ENCODE results near the gene RAB11FIP4. TPM values are rescaled to one million over a fixed set of nuclear protein-coding genes. Genes with fewer than 3 reads are reported as not detected.

Gene RAB11FIP4
- total RNA-seq, 1 donor from 2014 or later, result 21.2 TPM

DNA sequence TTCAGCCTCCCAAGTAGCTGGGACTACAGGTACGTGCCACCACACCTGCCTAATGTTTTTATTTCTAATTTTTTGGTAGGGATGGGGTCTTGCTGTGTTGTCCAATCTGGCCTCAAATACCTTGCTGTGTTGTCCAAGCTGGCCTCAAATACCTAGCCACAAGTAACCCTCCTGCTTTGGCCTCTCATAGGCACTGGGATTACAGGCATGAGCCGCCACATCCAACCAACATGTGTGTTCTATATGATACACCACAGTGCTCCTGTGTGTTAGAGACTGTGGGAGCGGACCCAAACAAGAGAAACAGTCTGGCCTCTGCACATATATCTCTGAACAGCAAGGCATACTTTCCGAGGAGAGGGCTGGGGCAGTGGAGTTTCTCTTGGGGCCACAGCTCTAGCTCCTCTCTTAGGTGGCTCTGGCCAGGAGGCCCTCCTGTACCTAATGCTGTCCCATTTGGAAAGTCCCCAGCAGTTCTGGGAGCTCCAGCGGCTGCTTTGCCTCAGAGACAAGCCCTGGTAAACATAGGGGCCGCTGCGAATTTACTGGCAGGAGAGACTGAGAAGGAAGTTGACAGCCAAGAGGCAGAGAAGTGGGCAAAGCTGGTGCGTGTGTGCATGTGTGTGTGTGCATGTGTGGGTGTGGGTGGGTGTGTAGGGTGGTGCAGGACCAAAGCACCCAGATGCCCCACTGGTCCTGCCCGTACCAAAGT, 95.0 kb downstream of the RAB11FIP4 start:
- TF ChIP-seq, protein P1, sequence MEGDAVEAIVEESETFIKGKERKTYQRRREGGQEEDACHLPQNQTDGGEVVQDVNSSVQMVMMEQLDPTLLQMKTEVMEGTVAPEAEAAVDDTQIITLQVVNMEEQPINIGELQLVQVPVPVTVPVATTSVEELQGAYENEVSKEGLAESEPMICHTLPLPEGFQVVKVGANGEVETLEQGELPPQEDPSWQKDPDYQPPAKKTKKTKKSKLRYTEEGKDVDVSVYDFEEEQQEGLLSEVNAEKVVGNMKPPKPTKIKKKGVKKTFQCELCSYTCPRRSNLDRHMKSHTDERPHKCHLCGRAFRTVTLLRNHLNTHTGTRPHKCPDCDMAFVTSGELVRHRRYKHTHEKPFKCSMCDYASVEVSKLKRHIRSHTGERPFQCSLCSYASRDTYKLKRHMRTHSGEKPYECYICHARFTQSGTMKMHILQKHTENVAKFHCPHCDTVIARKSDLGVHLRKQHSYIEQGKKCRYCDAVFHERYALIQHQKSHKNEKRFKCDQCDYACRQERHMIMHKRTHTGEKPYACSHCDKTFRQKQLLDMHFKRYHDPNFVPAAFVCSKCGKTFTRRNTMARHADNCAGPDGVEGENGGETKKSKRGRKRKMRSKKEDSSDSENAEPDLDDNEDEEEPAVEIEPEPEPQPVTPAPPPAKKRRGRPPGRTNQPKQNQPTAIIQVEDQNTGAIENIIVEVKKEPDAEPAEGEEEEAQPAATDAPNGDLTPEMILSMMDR (IDR thresholded peaks at IDR 0.05; ENCODE audit: unreplicated experiment), result no peak
- Mint-ChIP-seq H3K4me3 (peak overlapping the region; percentile 81), H3K4me1 (peaks cover 18% of the 10 kb centered on the region), H3K36me3 (no peaks in the 10 kb centered on the region), H3K27me3 (ENCODE audit: low read depth) (peaks cover 29% of the 10 kb centered on the region), H3K9me3 (no peaks in the 10 kb centered on the region), H3K27ac (no peak overlapping the region)
- no peak for DNase-seq (ENCODE audit: low spot score in 2 of 2, unreplicated experiment in 2 of 2)

DNA sequence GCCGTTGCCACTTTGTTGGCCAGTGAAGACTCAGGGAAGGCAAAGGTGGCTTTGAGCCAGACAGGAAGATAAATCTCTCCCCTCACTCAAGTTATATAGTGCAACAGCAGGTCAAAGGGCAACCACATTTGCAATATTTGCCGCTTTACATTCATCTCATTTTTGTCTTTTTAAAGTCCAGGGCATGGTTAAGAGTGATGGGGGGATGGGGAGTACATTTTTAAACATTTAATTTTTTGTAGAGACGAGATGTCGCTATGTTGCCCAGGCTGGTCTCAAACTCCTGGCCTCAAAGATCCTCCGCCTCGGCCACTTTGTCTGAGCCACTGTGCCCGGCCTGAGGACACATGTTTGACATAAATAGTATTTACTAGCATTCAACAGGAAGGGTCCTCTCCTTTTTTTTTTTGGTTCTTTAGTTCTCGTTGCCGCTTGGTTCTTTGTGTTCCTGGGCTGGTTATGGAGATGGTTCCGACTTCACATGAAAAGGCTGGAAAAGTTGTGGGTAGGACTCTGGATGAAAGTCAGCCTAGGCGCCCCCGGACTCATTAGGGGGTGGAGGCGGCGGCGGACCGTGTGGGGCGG, 95.7 kb downstream of the RAB11FIP4 start:
- H3K36me3 Mint-ChIP-seq, result no peaks in the 10 kb centered on the region
- H3K27me3 Mint-ChIP-seq (ENCODE audit: low read depth), result peaks cover 29% of the 10 kb centered on the region
- H3K27ac Mint-ChIP-seq, result peak overlapping the region; percentile 92
- DNase-seq (ENCODE audit: low spot score in 2 of 2, unreplicated experiment in 2 of 2), result no peak
- peak overlapping the region; percentile 81 for H3K4me3 Mint-ChIP-seq
- peaks cover 18% of the 10 kb centered on the region for H3K4me1 Mint-ChIP-seq
- TF ChIP-seq, protein P1 (IDR thresholded peaks at IDR 0.05; ENCODE audit: unreplicated experiment), result no peak
- H3K9me3 Mint-ChIP-seq, result no peaks in the 10 kb centered on the region

DNA sequence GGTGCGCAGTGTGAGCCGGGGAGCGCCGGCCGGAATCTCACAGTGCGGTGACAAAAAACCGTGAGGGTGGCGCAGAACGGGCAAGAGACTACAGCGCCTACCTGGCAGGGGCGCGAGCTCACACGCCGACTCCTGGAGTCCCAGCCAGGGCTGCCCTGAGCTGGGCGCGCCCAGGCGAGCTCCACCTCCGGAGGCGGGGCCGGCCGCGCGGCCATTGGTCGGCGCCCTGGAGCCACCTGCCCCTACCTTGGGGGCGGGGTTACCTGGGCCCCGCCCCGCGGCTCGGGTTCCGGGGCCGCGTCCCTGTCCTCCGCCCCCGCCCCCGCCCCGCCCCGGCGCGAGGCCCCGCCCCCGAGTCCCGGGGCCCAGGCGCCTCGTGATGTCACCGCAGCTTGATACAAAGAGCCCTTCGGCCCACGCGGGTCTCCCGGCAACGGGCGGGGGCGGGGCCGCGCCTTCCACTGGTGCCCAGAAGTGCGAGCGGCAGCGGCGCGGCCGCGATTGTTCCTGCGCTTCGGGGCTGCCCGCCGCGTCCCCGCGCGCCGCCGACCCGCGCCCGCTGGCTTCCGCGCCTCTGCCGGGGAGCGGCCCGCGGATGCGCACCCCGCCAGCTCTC, 96.3 kb downstream of the RAB11FIP4 start:
- DNase-seq (ENCODE audit: low spot score in 2 of 2, unreplicated experiment in 2 of 2), result peak; percentile 85 to 89
- Mint-ChIP-seq H3K4me3 (peak overlapping the region; percentile 81), H3K9me3 (no peaks in the 10 kb centered on the region), H3K36me3 (no peaks in the 10 kb centered on the region), H3K27me3 (ENCODE audit: low read depth) (peaks cover 29% of the 10 kb centered on the region), H3K27ac (peak overlapping the region; percentile 92), H3K4me1 (peaks cover 18% of the 10 kb centered on the region)
- TF ChIP-seq, protein P1 (IDR thresholded peaks at IDR 0.05; ENCODE audit: unreplicated experiment), result no peak

DNA sequence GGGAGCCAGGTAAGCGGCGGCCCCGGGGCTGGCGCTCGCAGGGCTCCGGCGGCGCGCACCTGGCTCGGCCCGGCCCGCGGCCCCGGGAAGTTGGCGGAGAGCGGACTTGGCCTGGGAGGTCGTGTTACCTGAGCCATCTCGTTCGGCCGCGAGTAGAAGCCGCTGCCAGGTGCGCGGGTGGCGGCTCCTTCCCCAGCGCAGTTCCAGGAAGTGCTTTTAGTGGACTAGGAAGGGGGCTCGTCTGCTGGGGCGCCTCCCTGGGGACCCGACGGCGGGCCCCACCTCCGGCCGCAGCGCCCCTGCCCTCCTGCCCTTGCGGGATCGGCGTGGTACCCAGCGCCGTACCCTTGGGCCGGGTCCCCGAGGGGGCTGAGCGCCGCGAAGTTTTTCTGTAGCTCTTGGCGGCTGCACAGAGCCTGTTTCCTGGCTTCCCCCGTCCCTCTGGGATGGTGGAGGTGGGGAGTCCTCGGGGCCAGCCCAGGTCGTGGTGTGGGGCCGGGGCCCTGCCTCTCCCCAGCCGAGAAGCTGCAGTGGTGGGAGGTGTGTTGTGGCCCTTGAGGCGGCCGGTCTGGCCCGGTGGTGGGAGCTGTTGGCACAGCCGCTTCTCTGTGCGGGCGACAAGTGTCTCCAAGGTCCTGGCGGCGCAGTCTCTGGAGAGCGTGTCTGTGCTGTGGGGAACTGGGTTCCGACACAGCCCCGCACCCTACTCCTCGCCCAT, 96.9 kb downstream of the RAB11FIP4 start:
- DNase-seq (ENCODE audit: low spot score in 2 of 2, unreplicated experiment in 2 of 2), result peak in 1 of 2 experiments; percentile 46
- Mint-ChIP-seq H3K27me3 (ENCODE audit: low read depth) (peaks cover 29% of the 10 kb centered on the region), H3K4me1 (peaks cover 20% of the 10 kb centered on the region), H3K27ac (peak overlapping the region; percentile 84), H3K36me3 (no peaks in the 10 kb centered on the region), H3K4me3 (peak overlapping the region; percentile 75), H3K9me3 (no peaks in the 10 kb centered on the region)
- TF ChIP-seq, protein P1 (IDR thresholded peaks at IDR 0.05; ENCODE audit: unreplicated experiment), result no peak

DNA sequence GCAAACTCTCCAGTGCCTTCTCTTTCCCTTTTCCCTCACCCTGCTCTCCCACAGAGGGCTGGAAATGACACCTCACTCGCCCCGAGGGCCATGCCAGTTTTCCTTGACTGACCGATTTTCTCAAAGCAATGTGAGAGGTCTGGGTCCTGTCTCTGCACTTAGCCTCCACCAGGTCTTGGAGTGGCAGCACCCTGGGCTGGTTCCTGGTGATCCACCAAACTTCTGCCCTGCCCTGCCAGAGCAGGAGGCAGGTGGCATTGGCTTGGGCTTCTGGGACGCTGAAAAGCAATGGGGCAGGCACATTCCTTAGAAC, 97.5 kb downstream of the RAB11FIP4 start:
- peaks cover 20% of the 10 kb centered on the region for H3K4me1 Mint-ChIP-seq
- no peak for DNase-seq (ENCODE audit: low spot score in 2 of 2, unreplicated experiment in 2 of 2)
- H3K4me3 Mint-ChIP-seq, result peak overlapping the region; percentile 75
- no peaks in the 10 kb centered on the region for H3K36me3 Mint-ChIP-seq
- H3K27me3 Mint-ChIP-seq (ENCODE audit: low read depth), result peaks cover 29% of the 10 kb centered on the region
- no peaks in the 10 kb centered on the region for H3K9me3 Mint-ChIP-seq
- H3K27ac Mint-ChIP-seq, result peak overlapping the region; percentile 84
- TF ChIP-seq, protein P1 (IDR thresholded peaks at IDR 0.05; ENCODE audit: unreplicated experiment), result no peak
